ENCODE results near the gene HMBS.
A peak's percentile ranks its signal among the peaks of the same experiment; 100 is the strongest.

HMBS gene

GRCh38 chr11:119077839-119078238 is 6.8 kb upstream of the HMBS start:
- FAIRE-seq = no peak

- FAIRE-seq = no peak
Observed at GRCh38 chr11:119078675-119079420, 5.8 kb upstream of the HMBS start.

- FAIRE-seq = no peak
Observed at GRCh38 chr11:119081682-119082260, 2.9 kb upstream of the HMBS start.

- no peak for FAIRE-seq
Observed at GRCh38 chr11:119085437-119085847, 761 bp downstream of the HMBS start.

GRCh38 chr11:119087123-119087522 is 2.4 kb downstream of the HMBS start:
- FAIRE-seq = no peak

GRCh38 chr11:119087747-119088241 is 3.1 kb downstream of the HMBS start:
- no peak for FAIRE-seq

- FAIRE-seq = no peak
Observed at GRCh38 chr11:119088406-119088805, 3.7 kb downstream of the HMBS start.

- FAIRE-seq = no peak
Observed at GRCh38 chr11:119089319-119089718, 4.6 kb downstream of the HMBS start.

- FAIRE-seq = no peak
Observed at GRCh38 chr11:119091178-119091577, 6.5 kb downstream of the HMBS start.

- FAIRE-seq = no peak
Observed at GRCh38 chr11:119091966-119092879, 7.5 kb downstream of the HMBS start.

GRCh38 chr11:119092880-119093842 is 8.5 kb downstream of the HMBS start:
- no peak for FAIRE-seq

GRCh38 chr11:119093942-119094815 is 9.5 kb downstream of the HMBS start:
- no peak for FAIRE-seq

GRCh38 chr11:119094816-119095065 is 10.1 kb downstream of the HMBS start:
- no peak for FAIRE-seq

- FAIRE-seq = peak; percentile 100
Observed at GRCh38 chr11:119095066-119095880, 10.6 kb downstream of the HMBS start.

- FAIRE-seq = no peak
Observed at GRCh38 chr11:119099711-119100110, 15.0 kb downstream of the HMBS start.

- FAIRE-seq = no peak
Observed at GRCh38 chr11:119100246-119100970, 15.7 kb downstream of the HMBS start.

GRCh38 chr11:119100994-119101758 is 16.5 kb downstream of the HMBS start:
- FAIRE-seq = no peak

GRCh38 chr11:119101759-119102423 is 17.2 kb downstream of the HMBS start, which contains the start of gene DPAGT1:
Gene DPAGT1 (minus strand): TSS chr11:119101853. CDS start chr11:119101655, 198 bp downstream.
- peak; percentile 79 for FAIRE-seq

Measured in endometrium (tissue), 2 donors.